Measurements from ENCODE around the gene SHC4.
A peak's percentile ranks its signal among the peaks of the same experiment; 100 is the strongest.

The SHC4 gene

DNA sequence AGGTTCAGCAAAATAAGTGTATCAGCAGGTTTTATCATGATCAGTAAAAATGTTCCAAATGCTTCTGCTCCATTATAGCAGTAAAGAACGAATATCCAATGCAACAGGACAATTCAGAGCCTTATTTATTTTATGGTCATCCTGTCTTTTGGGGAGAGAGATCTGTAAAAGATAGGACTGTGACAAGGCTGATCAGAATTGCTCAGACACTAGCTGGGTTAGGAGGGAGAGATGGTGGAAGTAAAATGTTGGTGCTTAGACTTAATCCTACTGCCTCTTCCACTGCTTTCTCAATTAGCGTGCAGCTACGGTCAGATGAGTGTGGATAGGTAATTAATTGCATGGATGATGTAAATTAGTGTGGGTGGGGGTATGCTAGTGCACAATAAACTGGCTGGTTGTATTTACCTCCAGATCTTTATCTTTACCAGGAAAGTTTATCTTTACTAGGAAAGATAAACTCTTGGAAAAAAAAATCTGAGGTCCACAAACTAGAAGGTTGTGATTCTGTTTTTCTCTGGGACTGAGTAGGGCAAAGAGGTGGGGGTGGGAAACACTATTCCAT lies 83.6 kb downstream of the SHC4 start:
- TF ChIP-seq, protein P1, sequence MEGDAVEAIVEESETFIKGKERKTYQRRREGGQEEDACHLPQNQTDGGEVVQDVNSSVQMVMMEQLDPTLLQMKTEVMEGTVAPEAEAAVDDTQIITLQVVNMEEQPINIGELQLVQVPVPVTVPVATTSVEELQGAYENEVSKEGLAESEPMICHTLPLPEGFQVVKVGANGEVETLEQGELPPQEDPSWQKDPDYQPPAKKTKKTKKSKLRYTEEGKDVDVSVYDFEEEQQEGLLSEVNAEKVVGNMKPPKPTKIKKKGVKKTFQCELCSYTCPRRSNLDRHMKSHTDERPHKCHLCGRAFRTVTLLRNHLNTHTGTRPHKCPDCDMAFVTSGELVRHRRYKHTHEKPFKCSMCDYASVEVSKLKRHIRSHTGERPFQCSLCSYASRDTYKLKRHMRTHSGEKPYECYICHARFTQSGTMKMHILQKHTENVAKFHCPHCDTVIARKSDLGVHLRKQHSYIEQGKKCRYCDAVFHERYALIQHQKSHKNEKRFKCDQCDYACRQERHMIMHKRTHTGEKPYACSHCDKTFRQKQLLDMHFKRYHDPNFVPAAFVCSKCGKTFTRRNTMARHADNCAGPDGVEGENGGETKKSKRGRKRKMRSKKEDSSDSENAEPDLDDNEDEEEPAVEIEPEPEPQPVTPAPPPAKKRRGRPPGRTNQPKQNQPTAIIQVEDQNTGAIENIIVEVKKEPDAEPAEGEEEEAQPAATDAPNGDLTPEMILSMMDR (IDR thresholded peaks at IDR 0.05; ENCODE audit: low read depth, low read length, missing control alignments), result no peak
- peak overlapping the region; percentile 90 for H3K4me3 ChIP-seq (replicated peaks; ENCODE audit: low read depth, low read length)

DNA sequence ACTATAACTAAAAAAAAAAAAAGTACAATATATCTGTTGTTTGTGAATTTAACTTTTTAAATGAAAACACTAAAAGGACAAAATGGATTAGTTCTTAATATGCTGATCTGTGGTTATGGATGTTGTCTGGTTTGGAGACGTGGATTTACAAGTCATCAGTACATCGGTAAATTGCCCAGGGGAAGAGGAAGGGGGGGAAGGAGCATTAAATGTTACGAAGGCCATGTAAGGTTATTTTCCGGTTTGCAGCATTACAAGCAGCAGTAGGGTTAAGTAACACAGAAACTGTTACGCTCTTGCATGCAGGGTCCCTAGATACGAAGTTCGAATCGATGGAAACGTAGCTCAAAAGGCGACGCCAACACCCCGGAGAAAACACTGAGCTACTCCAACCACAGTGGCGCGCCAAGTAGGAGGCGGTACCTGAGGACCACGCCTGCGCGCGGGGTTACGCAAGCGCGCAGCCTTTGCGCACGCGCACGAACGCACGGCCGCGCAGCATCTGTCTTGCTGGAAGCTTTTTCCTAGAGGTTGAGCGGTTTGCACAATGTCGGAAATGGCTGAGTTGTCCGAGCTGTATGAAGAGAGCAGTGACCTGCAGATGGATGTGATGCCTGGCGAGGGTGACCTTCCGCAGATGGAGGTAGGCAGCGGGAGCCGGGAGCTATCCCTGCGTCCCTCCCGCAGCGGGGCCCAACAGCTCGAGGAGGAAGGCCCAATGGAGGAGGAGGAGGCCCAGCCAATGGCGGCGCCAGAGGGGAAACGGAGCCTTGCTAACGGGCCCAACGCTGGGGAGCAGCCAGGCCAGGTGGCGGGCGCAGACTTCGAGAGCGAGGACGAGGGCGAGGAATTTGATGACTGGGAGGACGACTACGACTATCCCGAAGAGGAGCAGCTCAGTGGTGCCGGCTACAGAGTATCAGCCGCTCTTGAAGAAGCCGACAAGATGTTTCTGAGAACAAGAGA lies 85.8 kb downstream of the SHC4 start, which contains the start of gene EID1:
TSS of gene EID1 (plus strand) at position 505 of the 966 bp plus-strand sequence. CDS start at position 548, 43 bp downstream.
- DNase-seq (ENCODE audit: extremely low read depth, low read depth), result peak; percentile 85

More for the DNA sequence above, 83.6 kb downstream of the SHC4 start:
- no peak for DNase-seq (ENCODE audit: extremely low read depth, low read depth)

DNA sequence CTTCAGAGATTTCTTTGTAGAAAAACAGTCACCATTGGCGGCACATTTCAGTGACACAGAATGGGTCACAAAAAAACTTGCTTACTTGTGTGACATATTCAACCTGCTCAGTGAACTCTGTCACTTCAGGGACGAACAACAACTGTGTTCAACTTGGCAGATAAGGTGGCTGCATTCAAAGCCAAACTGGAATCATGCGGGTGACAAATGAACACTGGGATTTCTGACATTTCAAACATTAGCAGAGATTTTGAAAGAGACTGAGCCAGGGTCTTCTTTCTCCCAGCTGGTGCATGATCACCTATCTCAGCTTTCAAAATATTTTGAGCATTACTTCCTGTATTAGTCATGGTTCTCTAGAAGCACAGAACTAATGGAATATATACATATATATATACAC lies 87.7 kb downstream of the SHC4 start:
- H3K4me3 ChIP-seq (replicated peaks; ENCODE audit: low read depth, low read length), result no peak overlapping the region
- DNase-seq (ENCODE audit: extremely low read depth, low read depth), result no peak
- TF ChIP-seq, protein P1 (IDR thresholded peaks at IDR 0.05; ENCODE audit: low read depth, low read length, missing control alignments), result no peak

More for the DNA sequence above, 85.8 kb downstream of the SHC4 start, which contains the start of gene EID1:
- TF ChIP-seq, protein P1 (IDR thresholded peaks at IDR 0.05; ENCODE audit: low read depth, low read length, missing control alignments), result no peak
- peak within 1 kb of the TSS; percentile 90 for H3K4me3 ChIP-seq (replicated peaks; ENCODE audit: low read depth, low read length)

DNA sequence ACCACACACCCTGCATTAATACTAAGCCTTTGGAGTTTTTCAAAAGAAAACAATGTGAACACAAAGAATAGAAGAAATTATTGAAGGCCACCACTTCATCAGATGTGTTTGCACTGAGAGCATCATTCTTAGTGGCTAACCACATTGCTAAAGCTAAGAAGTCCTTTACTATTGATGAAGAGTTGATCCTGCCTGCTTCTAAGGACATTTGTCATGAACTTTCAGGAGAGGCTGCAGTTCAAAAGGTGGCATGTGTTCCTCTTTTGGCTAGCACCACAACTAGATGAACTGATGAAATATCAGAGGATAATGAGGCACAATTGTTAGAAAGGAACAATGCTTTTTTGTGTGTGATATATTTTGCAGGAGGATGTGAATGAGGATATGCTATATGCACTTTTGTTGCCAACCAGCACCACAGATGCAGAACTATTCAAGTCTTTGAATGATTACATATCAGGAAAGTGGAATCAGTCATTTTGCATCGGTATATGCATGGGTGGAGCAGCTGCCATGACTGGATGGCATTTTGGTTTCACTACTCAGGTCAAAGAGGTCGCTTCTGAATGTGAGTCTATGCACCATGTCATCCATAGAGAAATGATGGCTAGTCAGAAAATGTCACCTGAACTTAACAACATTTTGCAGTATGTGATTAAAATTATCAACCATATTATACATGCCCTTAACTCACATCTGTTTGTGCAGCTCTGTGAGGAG lies 88.3 kb downstream of the SHC4 start:
- no peak overlapping the region for H3K4me3 ChIP-seq (replicated peaks; ENCODE audit: low read depth, low read length)
- DNase-seq (ENCODE audit: extremely low read depth, low read depth), result no peak
- TF ChIP-seq, protein P1 (IDR thresholded peaks at IDR 0.05; ENCODE audit: low read depth, low read length, missing control alignments), result no peak

DNA sequence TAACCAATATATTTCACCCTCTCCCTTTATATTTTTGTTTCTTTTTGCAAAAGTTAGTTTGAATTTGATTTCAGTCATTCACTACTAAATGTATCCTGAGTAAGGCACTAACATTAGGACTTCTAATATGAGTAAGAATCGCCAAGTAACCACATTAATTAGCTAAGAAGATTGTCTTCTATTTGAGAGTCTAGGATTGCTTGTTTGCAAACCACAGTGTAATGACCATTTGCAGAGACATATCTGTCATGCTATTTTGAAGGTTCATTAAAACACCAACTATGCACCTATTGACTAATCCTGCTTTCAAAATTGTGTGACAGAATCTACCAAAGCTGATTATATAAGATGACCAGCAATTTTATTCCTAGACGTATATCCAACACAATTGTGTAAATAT lies 91.1 kb downstream of the SHC4 start:
- no peak overlapping the region for H3K4me3 ChIP-seq (replicated peaks; ENCODE audit: low read depth, low read length)
- DNase-seq (ENCODE audit: extremely low read depth, low read depth), result no peak
- TF ChIP-seq, protein P1 (IDR thresholded peaks at IDR 0.05; ENCODE audit: low read depth, low read length, missing control alignments), result no peak

DNA sequence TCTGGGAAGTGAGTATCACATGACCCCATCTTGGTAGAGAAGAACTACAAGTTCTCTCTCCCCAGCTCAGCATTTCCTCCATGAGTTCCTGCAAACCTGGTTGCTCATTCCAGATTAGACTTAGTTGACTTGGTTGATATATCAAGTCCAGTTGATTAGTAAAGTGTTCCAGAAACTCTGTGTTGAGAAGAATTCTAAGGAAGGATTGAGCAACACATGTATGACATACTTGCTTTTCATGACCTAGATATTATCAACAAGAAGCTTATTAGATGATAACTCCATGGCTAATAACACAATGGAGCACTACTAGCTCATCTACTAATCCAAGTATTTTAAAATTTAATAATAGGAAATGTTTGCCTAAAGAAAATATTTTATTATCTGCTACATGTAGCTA lies 92.2 kb downstream of the SHC4 start:
- H3K4me3 ChIP-seq (replicated peaks; ENCODE audit: low read depth, low read length), result no peak overlapping the region
- TF ChIP-seq, protein P1 (IDR thresholded peaks at IDR 0.05; ENCODE audit: low read depth, low read length, missing control alignments), result no peak
- no peak for DNase-seq (ENCODE audit: extremely low read depth, low read depth)

Data from HFF-Myc (cell line).